NAMALWA (cell line): Measurements from ENCODE around the gene DUOXA2.

Experiments used
- DNase-seq: peaks from one replicate; pipeline ENCODE4 v3.0.0-alpha.2; 2015; ENCODE audit warnings: low spot score

The DUOXA2 gene

DNA sequence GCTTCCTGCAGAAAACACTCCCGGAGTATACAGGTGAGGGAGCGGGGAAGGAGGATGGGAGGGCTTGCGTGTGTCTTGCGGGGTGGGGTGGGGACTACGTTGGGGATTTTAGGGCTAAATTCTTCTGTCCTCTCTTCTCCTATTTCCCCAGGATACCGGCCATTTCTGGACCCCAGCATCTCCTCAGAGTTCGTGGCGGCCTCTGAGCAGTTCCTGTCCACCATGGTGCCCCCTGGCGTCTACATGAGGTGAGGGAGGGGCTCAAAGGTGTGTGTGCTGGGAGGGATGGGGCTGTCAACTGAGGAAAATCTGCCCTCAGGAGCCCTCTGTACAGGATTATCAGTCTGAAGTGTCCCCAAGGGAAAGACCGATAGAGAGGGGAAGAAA is 22.2 kb downstream of the DUOXA2 start:
- DNase-seq: peak; percentile 17

GRCh38 chr15:45137703-45138102 is 23.6 kb downstream of the DUOXA2 start:
- no peak for DNase-seq

- no peak for DNase-seq
Measured at GRCh38 chr15:45138814-45139765, 25.0 kb downstream of the DUOXA2 start.

DNA sequence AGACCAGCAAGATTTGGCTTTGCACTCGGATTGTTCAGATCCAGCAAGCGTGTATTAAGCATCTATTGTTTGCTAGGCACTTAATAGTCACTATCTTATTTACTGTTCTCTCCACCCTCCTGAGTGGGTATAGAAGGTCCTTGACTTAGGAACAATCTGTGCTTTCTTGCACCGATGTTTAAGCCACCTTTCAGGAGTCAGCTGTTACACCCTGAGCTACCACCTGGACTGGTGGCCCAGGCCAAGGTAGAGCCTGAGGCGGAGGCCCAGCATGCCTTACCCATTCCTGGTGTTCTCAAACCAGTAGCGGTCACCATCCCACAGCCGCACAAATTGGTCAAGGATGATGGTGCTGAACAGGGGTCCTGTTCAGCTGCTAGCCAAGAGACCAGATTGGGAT is 25.6 kb downstream of the DUOXA2 start:
- DNase-seq: no peak

DNA sequence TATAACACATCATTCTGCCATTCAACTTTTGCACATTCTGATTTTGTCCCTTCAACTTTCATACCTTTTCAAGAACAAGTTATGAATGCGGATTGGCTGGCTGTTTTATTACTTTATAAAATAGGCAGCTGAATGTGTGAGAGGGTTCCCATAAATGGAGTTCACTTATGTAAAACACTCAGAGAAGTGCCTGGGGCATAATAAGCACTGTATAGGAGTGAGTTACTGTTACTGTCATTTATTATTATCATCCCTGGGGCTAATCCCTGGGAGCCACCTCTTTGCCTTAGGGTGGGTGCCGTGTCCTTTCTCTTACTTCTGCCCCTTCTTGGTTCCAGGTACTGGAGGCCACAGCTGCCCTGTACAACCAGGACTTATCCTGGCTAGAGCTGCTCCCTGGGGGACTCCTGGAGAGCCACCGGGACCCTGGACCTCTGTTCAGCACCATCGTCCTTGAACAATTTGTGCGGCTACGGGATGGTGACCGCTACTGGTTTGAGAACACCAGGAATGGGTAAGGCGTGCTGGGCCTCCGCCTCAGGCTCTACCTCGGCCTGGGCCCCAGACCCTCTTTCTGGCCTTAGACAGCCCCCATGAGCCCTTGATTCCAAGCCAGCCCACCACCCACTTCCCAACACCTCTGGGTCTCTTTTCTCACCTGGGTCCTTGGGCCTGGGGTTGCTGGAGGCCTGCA is 26.6 kb downstream of the DUOXA2 start:
- no peak for DNase-seq

DNA sequence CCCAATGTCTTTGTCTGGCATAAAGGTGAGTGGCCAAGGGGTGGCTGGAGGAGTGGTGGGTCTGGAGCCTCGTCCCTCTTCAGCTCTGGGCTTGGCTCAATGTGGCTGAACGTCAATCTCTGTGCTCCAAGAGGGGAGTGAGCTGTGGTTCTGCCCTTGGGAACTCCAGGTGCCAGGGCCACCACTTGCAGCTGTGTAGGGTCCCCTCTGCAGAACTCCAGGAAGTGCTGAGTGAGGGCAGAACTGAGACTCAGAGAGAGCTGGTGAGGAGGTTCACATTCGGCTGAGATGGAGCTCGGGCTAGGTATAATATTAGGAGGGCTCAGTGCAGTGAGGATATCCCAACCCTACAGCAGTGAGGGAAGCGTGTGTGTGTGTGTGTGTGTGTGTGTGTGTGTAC is 27.3 kb downstream of the DUOXA2 start:
- DNase-seq: no peak

- DNase-seq: no peak
Measured at GRCh38 chr15:45143056-45143455, 28.9 kb downstream of the DUOXA2 start.

DNA sequence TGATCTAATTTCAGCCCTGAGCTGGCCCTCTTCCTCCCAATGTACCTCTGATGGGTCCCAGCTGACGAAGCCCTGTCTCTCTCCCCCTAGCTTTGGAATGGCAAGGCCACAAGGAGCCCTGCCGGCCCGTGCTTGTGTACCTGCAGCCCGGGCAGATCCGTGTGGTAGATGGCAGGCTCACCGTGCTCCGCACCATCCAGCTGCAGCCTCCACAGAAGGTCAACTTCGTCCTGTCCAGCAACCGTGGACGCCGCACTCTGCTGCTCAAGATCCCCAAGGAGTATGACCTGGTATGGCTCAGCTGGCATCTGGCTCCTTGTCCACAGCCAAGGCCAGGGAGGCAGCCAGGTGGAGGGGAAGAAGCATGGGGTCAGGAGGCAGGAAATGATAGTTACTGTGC is 29.8 kb downstream of the DUOXA2 start:
- DNase-seq: no peak

DNA sequence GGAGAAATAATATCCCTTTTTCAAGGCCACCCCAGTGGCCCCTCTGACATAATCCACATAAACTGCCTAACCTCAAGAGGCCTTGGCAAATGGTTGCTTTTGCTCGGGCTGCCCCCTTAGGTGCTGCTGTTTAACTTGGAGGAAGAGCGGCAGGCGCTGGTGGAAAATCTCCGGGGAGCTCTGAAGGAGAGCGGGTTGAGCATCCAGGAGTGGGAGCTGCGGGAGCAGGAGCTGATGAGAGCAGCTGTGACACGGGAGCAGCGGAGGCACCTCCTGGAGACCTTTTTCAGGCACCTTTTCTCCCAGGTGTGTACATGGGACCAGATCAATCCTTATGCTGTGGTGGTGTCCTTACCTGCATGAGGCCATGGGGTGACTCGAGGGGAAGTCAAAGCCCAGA is 30.6 kb downstream of the DUOXA2 start:
- no peak for DNase-seq

GRCh38 chr15:45146405-45146804 is 32.3 kb downstream of the DUOXA2 start:
- no peak for DNase-seq

GRCh38 chr15:45147606-45148005 is 33.5 kb downstream of the DUOXA2 start:
- no peak for DNase-seq

DNA sequence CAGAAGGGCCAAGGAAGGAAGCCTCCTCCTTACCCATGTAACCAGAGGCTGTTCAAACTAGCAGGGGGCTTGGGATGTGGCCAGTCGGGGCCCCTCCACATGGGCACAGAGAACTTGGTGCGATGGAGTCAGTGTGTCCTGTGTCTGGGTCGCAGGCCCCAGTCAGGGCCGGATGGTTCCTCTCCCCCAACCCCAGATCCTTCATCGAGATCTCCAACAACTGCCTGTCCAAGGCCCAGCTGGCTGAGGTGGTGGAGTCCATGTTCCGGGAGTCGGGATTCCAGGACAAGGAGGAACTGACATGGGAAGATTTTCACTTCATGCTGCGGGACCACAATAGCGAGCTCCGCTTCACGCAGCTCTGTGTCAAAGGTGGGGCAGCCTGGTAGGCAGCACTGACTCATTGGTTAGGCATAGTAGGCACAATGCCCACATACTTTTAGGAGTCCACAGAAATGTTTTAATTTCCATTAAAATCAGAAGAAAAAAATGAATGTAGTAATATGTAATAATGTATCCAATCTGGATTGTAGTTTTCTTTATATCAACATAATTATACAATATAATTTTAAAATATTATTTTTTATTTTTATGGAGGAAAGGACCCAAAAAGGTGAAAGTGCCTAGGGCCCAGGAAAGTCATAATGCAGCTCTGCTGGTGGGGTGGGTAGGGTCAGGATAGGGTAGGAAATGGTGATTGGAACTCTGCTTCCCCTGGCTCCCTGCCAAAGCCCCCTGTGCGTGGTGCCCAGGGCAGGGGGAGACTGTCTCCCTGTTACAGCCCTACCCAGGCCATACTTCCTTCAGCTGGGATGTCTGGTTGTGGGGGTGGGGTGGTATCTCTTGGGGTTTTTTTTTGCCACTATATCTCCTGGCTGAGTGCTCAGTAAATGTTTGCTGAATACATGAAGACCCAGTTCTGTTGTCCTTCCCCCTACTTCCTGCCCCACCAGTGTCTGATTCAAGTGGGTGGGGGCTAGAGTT is 34.2 kb downstream of the DUOXA2 start:
- DNase-seq: no peak

GRCh38 chr15:45149060-45149459 is 34.9 kb downstream of the DUOXA2 start:
- no peak for DNase-seq

- no peak for DNase-seq
Measured at GRCh38 chr15:45150481-45150880, 36.4 kb downstream of the DUOXA2 start.

DNA sequence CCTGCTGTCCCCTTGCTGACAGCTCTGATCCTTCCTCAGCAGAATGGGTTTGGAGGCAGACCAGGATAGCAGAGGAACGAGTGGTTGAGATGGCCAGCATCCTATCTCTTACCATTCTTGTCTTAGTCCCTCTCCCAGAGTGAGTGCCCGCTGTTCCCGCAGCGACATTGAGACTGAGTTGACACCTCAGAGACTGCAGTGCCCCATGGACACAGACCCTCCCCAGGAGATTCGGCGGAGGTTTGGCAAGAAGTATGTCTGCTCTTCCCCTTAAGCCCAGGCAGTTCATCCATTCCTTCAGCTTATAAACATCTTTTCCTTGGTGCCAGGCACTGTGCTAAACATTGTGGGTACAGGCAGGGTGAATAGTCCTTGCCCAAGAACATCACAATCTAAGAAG is 36.9 kb downstream of the DUOXA2 start:
- no peak for DNase-seq

- DNase-seq: no peak
Measured at GRCh38 chr15:45151998-45152828, 38.1 kb downstream of the DUOXA2 start.

- DNase-seq: no peak
Measured at GRCh38 chr15:45155739-45156138, 41.6 kb downstream of the DUOXA2 start.

DNA sequence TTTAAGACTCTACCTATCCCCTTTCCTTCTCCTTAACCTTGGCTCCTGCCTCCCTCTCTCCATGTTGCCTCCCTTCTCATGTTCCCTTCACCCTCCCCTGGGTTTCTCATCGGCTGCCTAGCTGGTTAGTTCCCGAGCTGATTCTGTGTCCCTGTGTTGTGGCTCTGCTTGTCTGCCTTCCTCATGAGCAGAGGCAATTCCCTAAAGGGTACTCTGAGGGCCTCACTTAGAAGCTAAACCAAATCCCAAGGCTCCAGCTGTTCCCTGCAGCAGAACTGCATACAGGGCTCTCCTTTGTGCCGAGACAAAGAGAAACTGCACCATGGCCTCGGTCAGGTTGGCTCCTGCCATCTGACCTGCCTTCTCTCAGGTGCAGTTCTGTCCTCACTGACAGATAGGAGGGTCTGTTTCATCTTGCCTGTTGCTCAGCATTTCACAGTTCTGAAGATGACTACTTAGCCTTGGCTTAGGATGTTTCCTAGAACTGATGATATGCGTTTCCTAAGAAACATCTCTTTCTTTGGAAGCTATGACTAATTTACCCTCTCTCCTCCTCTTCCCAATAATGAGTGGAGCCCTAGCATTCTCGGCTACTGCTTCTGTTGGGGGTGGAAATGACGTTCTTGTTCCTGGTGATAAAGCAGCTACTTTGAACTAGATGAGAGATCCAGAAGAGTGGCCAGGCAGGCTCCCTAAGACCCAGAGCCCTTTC is 42.8 kb downstream of the DUOXA2 start:
- no peak for DNase-seq

GRCh38 chr15:45157974-45158373 is 43.8 kb downstream of the DUOXA2 start:
- DNase-seq: no peak

- no peak for DNase-seq
Measured at GRCh38 chr15:45161666-45162065, 47.5 kb downstream of the DUOXA2 start.
